GM12801 (cell line): ENCODE results near the gene ZBTB43.

ENCODE experiments used
- CTCF ChIP-seq: IDR thresholded peaks from one replicate; pipeline ENCODE4 v1.5.1; 2011; ENCODE audit warnings: control low read depth; ENCODE audit not compliant: insufficient read length; ENCODE audit errors: extremely low read depth

ZBTB43 gene

GRCh38 chr9:126773004-126773607 is 31.7 kb upstream of the ZBTB43 start:
- TF ChIP-seq CTCF = no peak

GRCh38 chr9:126775926-126776325 is 28.9 kb upstream of the ZBTB43 start:
- no peak for TF ChIP-seq CTCF

GRCh38 chr9:126777733-126778132 is 27.1 kb upstream of the ZBTB43 start:
- TF ChIP-seq CTCF = no peak

GRCh38 chr9:126778141-126778540 is 26.7 kb upstream of the ZBTB43 start:
- no peak for TF ChIP-seq CTCF

- no peak for TF ChIP-seq CTCF
Measured at GRCh38 chr9:126781186-126782052, 23.4 kb upstream of the ZBTB43 start.

- TF ChIP-seq CTCF = no peak
Measured at GRCh38 chr9:126782053-126782388, 22.8 kb upstream of the ZBTB43 start.

GRCh38 chr9:126783949-126784348 is 20.9 kb upstream of the ZBTB43 start:
- no peak for TF ChIP-seq CTCF
